Measurements from ENCODE around the gene MYOZ3. TPM values are rescaled to one million over a fixed set of nuclear protein-coding genes. Genes with fewer than 3 reads are reported as not detected.

MYOZ3 gene
- total RNA-seq, 1 experiment from 2014 or later = 0.10 TPM

DNA sequence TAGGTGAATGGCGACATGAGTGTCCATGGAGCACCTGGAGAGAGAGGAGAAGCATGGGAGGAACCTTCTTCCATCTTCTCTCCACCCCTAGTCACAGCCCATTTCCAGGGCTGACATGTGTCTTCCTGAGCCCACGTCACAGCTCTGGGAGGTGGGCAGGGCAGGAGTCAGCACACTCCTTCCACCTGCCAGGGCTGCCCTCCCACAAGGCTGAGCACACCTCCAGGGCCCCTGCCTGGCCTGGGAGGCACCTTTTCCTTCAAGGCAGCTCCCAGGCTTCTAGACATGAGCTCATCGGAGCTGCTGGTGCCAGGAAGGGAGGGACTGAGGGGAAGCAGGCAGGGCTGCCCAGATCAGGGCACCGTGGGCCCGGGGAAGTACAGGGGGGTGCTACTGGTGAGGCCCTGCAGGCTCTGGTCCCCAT lies 34.2 kb upstream of the MYOZ3 start:
- H3K9me2 ChIP-seq (ENCODE audit: insufficient read depth) = no peaks in the 10 kb centered on the region

More for the DNA sequence above, 34.2 kb upstream of the MYOZ3 start:
- Histone ChIP-seq H3K4me1 (ENCODE audit: control insufficient read depth in 1 of 2, insufficient read depth in 2 of 2, low read length in 2 of 2) (peaks cover 32 to 52% of the 10 kb centered on the region in 2 experiments), H3K9me3 (ENCODE audit: control insufficient read depth in 1 of 2, insufficient read depth in 1 of 2, low read depth in 1 of 2, low read length in 2 of 2) (no peaks in the 10 kb centered on the region), H2AFZ (ENCODE audit: low read depth, low read length, poor library complexity, severe bottlenecking) (no peak overlapping the region), H3K9ac (ENCODE audit: low read length) (no peak overlapping the region), H3K79me2 (ENCODE audit: insufficient read depth, low read length) (no peaks in the 10 kb centered on the region), H3K36me3 (ENCODE audit: control insufficient read depth in 1 of 2, insufficient read depth in 2 of 2, low read length in 2 of 2) (no peaks in the 10 kb centered on the region), H4K20me1 (ENCODE audit: insufficient read depth) (no peaks in the 10 kb centered on the region), H3K27me3 (ENCODE audit: insufficient read depth, low read length) (no peaks in the 10 kb centered on the region), H3K4me2 (ENCODE audit: low read length) (no peak overlapping the region), H3K4me3 (replicated peaks in 1 of 2; ENCODE audit: low read depth in 1 of 2, low read length in 2 of 2) (no peak overlapping the region), H3K27ac (ENCODE audit: low read depth, low read length) (no peak overlapping the region; the same call in 1 of the 2 replicates)
- intact Hi-C loops (cut with micrococcal nuclease) = no loop called here
- ATAC-seq (no peak), DNase-seq (ENCODE audit: low read depth, low spot score) (no peak)
- TF ChIP-seq ELF1 (IDR thresholded peaks at IDR 0.05; ENCODE audit: borderline replicate concordance, low read depth) = no peak
- TF ChIP-seq YY1 (IDR thresholded peaks at IDR 0.05; ENCODE audit: extremely low read depth, insufficient replicate concordance, low read depth, low read length) = no peak
- no peak for TF ChIP-seq JUND (IDR thresholded peaks at IDR 0.05)
- no peak for TF ChIP-seq SIN3A (IDR thresholded peaks at IDR 0.05; ENCODE audit: low read depth)
- TF ChIP-seq EGR1 (IDR thresholded peaks at IDR 0.05; ENCODE audit: low read depth) = no peak
- TF ChIP-seq FOSL1 (IDR thresholded peaks at IDR 0.05; ENCODE audit: low read depth) = no peak
- TF ChIP-seq CEBPB (IDR thresholded peaks at IDR 0.05; ENCODE audit: low read depth) = no peak
- no peak for TF ChIP-seq RAD21 (IDR thresholded peaks at IDR 0.05; ENCODE audit: low read depth)
- TF ChIP-seq CBX3 (IDR thresholded peaks at IDR 0.05; ENCODE audit: low read depth) = no peak
- no peak for TF ChIP-seq POLR2AphosphoS5 (IDR thresholded peaks at IDR 0.05; ENCODE audit: low read depth, low read length)
- TF ChIP-seq TCF7L2 (IDR thresholded peaks at IDR 0.05; ENCODE audit: borderline replicate concordance, extremely low read depth, insufficient read depth, insufficient read length) = no peak
- no peak for TF ChIP-seq SP1 (IDR thresholded peaks at IDR 0.05; ENCODE audit: low read depth)
- TF ChIP-seq, protein P1, sequence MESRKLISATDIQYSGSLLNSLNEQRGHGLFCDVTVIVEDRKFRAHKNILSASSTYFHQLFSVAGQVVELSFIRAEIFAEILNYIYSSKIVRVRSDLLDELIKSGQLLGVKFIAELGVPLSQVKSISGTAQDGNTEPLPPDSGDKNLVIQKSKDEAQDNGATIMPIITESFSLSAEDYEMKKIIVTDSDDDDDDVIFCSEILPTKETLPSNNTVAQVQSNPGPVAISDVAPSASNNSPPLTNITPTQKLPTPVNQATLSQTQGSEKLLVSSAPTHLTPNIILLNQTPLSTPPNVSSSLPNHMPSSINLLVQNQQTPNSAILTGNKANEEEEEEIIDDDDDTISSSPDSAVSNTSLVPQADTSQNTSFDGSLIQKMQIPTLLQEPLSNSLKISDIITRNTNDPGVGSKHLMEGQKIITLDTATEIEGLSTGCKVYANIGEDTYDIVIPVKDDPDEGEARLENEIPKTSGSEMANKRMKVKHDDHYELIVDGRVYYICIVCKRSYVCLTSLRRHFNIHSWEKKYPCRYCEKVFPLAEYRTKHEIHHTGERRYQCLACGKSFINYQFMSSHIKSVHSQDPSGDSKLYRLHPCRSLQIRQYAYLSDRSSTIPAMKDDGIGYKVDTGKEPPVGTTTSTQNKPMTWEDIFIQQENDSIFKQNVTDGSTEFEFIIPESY (IDR thresholded peaks at IDR 0.05; ENCODE audit: extremely low read depth, insufficient replicate concordance, low read length) = no peak
- ChIA-PET RAD21 (ENCODE audit: low non-redundant PET in 1 of 2, low total read pairs in 2 of 2, uncharacterized antibody in 2 of 2, unreplicated experiment in 2 of 2) (no interaction called here), POLR2A (no interaction called here), CTCF (no interaction called here)
- no TSS peak for BruUV-seq (replicated peaks)

All from HCT116 (cell line).